DMS 273 (cell line): ENCODE measurements around the gene AEBP2.
"Not testable (repeated sequence)": the region's sequence is repeated elsewhere in the genome, so short reads cannot be mapped to it uniquely, and the experiment has no call there.

Source experiments
- DNase-seq: peaks from one replicate; lab custom pipeline; 2025; ENCODE audit not compliant: unreplicated experiment; lab: John Stamatoyannopoulos, UW

Gene AEBP2

DNA sequence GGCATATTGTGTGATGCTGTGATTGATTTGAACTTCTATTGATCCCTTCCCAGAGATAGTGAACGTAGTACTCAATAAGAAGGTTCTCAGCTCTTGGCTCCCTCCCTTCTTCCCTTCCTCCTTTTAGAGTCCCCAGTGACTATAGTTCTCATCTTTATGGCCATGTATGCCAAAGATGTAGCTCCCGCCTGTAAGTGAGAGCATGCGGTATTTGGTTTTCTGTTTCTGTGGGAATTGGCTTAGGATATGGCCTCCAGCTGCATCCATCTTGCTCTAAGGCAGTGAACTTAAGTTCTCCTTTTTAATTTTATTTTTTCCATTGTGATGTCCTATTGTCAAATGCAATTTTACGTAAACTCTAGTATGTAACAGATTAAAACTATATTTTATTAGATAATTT lies 109.5 kb downstream of the AEBP2 start:
- no peak for DNase-seq

DNA sequence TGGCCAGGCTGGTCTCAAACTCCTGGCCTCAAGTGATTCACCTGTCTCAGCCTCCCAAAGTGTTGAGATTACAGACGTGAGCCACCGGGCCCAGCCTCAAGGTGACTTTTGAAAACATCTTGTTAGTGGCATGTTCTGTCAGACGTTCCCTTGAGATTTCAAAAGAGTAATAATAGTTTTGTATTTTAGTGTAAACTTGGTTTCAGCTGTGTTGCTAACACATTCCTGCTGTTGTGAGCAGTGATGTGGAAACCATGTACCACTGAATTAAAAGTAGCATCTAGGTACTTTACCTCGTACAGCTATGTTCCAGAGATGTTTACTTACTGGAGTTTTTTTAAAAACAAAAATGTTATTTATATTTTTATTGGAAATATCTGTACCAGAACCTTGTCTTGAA lies 111.3 kb downstream of the AEBP2 start:
- no peak for DNase-seq

DNA sequence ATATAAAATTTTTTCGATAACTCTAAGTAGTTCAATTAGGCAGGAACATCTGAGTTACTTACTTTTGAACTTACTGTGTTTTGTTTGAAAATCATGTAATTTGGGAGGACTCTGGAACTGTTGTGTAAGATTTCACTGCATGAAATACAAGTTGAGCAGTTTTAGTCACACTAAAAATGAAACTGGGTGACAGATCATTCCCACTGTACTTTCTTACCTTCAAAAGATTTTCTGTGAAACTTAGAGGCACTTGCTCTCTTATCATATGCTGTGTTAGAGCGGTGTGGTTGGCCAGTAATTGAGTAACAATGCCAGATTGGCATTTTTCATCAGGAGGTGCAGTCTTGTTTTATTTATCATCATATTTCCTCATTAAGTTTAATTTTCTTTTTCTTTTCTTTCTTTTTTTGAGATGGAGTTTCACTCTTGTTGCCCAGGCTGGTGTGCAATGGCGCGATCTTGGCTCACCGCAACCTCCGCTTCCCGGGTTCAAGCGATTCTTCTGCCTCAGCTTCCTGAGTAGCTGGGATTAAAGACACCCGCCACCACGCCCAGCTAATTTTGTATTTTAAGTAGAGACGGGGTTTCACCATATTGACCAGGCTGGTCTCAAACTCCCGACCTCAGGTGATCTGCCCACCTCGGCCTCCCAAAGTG lies 113.3 kb downstream of the AEBP2 start:
- not testable (repeated sequence) for DNase-seq

DNA sequence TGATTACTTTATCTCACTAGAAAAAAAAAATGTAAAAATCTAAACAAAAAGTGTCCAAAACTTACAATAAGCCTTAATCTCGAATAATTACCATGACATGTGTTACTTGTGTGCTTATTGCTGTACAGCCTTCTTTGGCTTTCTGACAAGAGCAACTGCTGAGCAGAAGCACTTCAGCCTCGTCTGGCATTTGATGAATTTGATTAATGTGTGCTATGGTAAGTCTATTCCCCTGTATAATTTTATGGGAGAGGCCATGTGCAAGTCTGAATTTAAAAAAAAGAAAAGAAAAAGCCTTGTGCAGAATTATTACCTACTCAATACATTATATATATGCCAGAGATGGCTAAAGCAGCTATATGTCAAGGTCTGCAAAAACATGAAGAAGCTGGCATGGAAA lies 113.9 kb downstream of the AEBP2 start:
- DNase-seq, result peak; percentile 57

DNA sequence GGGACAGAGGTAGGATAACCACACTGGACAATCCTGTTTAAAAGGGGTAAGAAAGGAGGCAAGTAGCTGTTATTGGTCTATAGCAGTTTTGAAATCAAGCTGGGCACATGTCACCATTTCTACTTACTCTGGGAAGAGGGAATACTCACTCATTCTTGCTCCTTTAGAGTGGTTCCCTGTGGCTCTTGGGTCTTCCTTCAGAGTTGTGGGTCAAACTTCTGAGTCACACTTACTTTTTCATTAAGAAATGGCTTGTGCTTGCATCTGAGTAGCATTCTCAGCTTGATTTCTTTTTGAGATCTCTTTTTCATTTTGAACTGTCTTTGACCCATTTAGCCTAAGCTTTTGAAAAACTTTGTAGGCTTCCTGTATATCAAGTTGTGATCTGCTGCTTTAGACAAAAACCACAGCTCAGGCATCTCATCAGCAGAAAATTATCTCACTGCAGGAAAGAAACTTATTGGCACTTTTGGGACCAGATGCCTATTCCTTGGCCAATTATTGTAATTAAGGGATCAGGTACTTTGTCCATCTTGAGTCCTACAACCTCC lies 122.2 kb downstream of the AEBP2 start:
- no peak for DNase-seq
